NT2/D1 (cell line): ENCODE data around the gene NUDT16L1.
"Not testable (repeated sequence)": the region's sequence is repeated elsewhere in the genome, so short reads cannot be mapped to it uniquely, and the experiment has no call there.

ENCODE experiments used
- DNase-seq: peaks from one replicate; pipeline ENCODE4 v3.0.0-alpha.2; 2011; ENCODE audit warnings: low read depth, low spot score
- H3K27me3 ChIP-seq: 2 replicates; pipeline ENCODE4 v1.6.0; 2011; ENCODE audit warnings: mild to moderate bottlenecking; ENCODE audit not compliant: insufficient read length, insufficient read depth
- H3K36me3 ChIP-seq: 2 replicates; pipeline ENCODE4 v1.6.1; 2011; ENCODE audit warnings: mild to moderate bottlenecking, low read length, mixed read lengths; ENCODE audit not compliant: insufficient read depth, insufficient read length
- H3K4me1 ChIP-seq: 2 replicates; pipeline ENCODE4 v1.5.1; 2011; ENCODE audit not compliant: insufficient read depth, insufficient read length
- H3K4me3 ChIP-seq: 2 replicates; pipeline ENCODE4 v1.5.1; 2011; ENCODE audit warnings: low read depth; ENCODE audit not compliant: insufficient read length
- H3K9ac ChIP-seq: 2 replicates; pipeline ENCODE4 v1.6.0; 2011; ENCODE audit warnings: low read depth; ENCODE audit not compliant: insufficient read length
- H3K9me3 ChIP-seq: 2 replicates; pipeline ENCODE4 v1.5.1; 2011; ENCODE audit warnings: mild to moderate bottlenecking, low read length; ENCODE audit not compliant: insufficient read depth
- SUZ12 ChIP-seq: IDR thresholded peaks from 2 replicates; pipeline ENCODE4 v1.6.1; 2011; ENCODE audit not compliant: insufficient read length, insufficient read depth; ENCODE audit errors: extremely low read depth
- YY1 ChIP-seq: IDR thresholded peaks from 2 replicates; pipeline ENCODE4 v1.6.1; 2011; ENCODE audit not compliant: insufficient read length, insufficient read depth
- ZNF274 ChIP-seq: IDR thresholded peaks from 2 replicates; pipeline ENCODE4 v1.6.1; 2011; ENCODE audit warnings: mild to moderate bottlenecking, low read depth, low read length

The NUDT16L1 gene

DNA sequence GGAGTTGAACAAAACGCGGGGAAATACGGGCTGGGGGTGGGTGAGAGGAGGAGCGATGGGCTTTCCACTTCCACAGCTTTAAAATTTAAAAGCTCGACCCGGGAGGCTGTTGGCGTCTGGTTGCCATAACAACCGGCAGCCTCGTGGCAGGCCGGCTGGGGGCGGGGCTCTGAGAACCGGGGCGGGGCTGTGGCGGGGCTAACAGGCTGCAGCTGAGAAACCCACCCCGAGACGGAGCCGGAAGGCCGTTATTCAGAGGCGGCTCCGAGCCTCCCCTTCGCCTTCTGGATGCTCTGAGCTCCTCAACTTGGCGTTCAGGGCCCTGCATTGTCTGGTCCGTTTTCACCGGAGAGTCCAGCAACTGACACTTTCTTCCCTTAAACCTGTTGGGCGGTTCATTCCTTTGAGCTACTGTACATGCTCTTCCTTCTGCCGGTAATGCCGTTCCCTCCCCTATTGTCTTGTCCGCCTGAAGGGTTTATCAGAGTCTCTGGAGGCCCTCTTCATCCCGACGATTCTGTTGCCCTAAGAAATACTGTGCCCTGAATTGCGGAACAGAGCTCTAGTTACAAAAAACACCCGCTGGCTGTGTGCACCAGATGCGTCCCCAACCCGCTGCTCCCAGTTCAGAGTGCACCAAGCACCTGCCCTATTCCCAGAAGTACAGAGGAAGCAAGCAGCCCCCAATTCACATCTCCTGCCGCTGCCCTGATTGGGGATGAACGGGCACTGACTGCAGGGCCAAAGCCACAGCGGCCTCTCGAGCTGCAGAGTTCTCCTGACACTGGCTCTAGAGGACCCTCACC lies 41.6 kb downstream of the NUDT16L1 start:
- H3K27me3 ChIP-seq = no peaks in the 10 kb centered on the region
- H3K4me3 ChIP-seq = peak overlapping the region; percentile 93
- H3K4me1 ChIP-seq = peaks cover 6% of the 10 kb centered on the region
- TF ChIP-seq SUZ12 = no peak
- TF ChIP-seq ZNF274 = no peak
- TF ChIP-seq YY1 = no peak
- peak; percentile 76 for DNase-seq
- peak overlapping the region; percentile 96 for H3K9ac ChIP-seq
- H3K9me3 ChIP-seq = no peaks in the 10 kb centered on the region
- peaks cover 22% of the 10 kb centered on the region for H3K36me3 ChIP-seq

DNA sequence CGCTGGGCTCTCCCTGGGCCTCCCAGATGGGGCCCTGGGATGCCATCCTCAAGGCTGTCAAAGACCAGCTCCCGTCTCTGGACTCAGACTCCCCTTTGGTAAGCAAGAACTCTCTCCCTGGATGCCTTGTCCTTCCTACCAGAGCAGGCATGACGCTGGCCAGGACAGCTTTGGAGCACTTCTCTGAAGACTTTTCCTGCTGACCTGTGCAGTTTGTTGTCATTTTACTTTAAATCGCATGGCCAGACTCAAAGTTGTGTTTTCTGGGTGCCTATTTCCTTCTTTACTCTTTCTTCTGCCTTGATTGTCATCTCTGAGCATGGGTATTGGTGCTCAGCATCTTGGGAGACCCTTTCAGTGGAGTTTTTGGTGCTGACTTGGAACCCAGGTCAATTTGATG lies 43.2 kb downstream of the NUDT16L1 start:
- Histone ChIP-seq H3K36me3 (peaks cover 8% of the 10 kb centered on the region), H3K27me3 (no peaks in the 10 kb centered on the region), H3K9ac (no peak overlapping the region), H3K4me1 (peaks cover 8% of the 10 kb centered on the region), H3K9me3 (no peaks in the 10 kb centered on the region), H3K4me3 (no peak overlapping the region)
- DNase-seq = no peak
- no peak for TF ChIP-seq ZNF274
- TF ChIP-seq SUZ12 = no peak
- no peak for TF ChIP-seq YY1

GRCh38 chr16:4737545-4737944 lies 44.2 kb downstream of the NUDT16L1 start:
- H3K9ac ChIP-seq = no peak overlapping the region
- no peaks in the 10 kb centered on the region for H3K27me3 ChIP-seq
- TF ChIP-seq YY1 (no peak), SUZ12 (no peak)
- H3K4me3 ChIP-seq = no peak overlapping the region
- peaks cover 8% of the 10 kb centered on the region for H3K4me1 ChIP-seq
- no peak for DNase-seq
- H3K9me3 ChIP-seq = no peaks in the 10 kb centered on the region
- no peaks in the 10 kb centered on the region for H3K36me3 ChIP-seq

- not testable (repeated sequence) for H3K4me1 ChIP-seq, H3K9me3 ChIP-seq, H3K9ac ChIP-seq, DNase-seq, H3K4me3 ChIP-seq, H3K36me3 ChIP-seq, H3K27me3 ChIP-seq
Observed at GRCh38 chr16:4738370-4738769, 45.0 kb downstream of the NUDT16L1 start.

DNA sequence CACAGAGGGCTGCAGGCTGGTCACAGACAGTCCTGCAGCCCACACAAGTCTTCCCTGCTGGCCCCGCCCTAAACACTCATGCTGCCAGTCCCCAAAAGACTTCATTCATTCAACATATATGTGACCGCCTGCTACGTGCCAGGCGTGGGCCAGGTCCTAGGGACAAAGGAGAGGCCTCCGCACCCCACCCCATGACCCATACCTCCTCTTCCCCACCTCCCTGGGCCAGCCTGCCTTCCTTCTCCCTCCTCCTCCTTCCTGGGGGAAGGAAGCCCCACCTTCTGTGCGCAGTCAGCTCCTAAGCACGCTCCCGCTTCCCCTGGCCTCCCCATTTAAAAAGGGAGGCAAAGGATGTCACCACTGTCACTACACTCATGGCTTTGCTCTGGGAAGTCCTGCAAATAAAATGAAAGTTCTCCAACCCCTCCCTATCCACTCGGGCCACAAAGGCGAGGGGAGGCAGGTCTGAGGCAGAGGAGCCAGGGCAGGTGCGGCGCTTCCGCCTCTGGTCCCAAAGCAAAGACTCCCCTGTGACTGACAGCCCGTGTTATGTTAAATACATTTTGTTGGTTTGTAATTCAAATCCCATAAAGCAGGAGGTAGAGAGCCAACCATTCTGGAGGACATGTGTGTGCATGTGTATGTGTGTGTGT lies 50.0 kb downstream of the NUDT16L1 start:
- Histone ChIP-seq H3K27me3 (no peaks in the 10 kb centered on the region), H3K4me3 (no peak overlapping the region), H3K36me3 (peaks cover under 1% of the 10 kb centered on the region), H3K9me3 (no peaks in the 10 kb centered on the region), H3K4me1 (peaks cover 8% of the 10 kb centered on the region), H3K9ac (no peak overlapping the region)
- no peak for DNase-seq
- TF ChIP-seq ZNF274 (no peak), SUZ12 (no peak), YY1 (no peak)

DNA sequence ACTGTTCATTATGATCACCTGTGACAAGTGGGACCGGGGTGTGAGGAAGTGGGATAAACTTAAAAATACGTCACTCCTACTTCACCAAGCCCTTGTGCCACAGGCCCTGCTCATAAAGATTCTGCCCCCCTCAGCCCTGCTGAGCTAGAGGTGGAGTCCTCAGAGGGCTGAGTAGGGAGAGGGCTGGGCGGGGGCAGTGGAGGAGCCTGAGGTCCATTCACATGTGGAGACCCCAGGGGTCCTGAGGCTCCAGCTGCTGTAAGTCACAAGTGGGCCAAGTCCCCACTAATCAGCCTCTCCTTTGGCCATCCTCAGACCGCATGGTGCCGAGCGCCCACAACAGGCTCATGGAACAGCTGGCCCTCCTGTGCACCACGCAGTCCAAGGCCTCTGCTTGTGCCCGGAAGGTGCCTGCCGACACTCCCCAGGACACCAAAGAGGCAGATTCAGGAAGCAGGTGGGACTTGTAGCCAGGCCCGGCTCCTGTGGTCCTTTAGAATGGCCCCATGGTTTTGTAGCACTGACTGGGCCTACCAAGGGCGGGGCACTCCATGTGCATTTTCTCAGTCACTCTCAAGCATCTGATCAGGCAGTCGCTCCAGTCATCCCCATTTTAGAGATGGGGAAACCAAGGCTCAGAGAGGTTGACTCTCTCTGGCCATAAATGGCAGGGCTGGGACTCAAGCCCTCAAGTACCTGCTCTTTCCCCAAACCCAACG lies 51.4 kb downstream of the NUDT16L1 start:
- Histone ChIP-seq H3K4me3 (no peak overlapping the region), H3K27me3 (no peaks in the 10 kb centered on the region), H3K4me1 (peaks cover 8% of the 10 kb centered on the region), H3K9ac (peak overlapping the region; percentile 26), H3K9me3 (no peaks in the 10 kb centered on the region), H3K36me3 (peaks cover 12% of the 10 kb centered on the region)
- no peak for TF ChIP-seq YY1
- no peak for TF ChIP-seq ZNF274
- no peak for TF ChIP-seq SUZ12
- DNase-seq = no peak

GRCh38 chr16:4745274-4745569 lies 51.9 kb downstream of the NUDT16L1 start:
- H3K4me3 ChIP-seq = no peak overlapping the region
- no peak for DNase-seq
- peaks cover 8% of the 10 kb centered on the region for H3K4me1 ChIP-seq
- TF ChIP-seq YY1 (no peak), ZNF274 (no peak), SUZ12 (no peak)
- no peaks in the 10 kb centered on the region for H3K27me3 ChIP-seq
- H3K36me3 ChIP-seq = peaks cover 17% of the 10 kb centered on the region
- H3K9me3 ChIP-seq = no peaks in the 10 kb centered on the region
- H3K9ac ChIP-seq = no peak overlapping the region
